K562 (cell line): Measurements from ENCODE around the gene AMBP. TPM values are rescaled to one million over a fixed set of nuclear protein-coding genes. Genes with fewer than 3 reads are reported as not detected.

Experiments
- RERE ChIP-seq: sonication (generic); formaldehyde crosslinking; IDR thresholded peaks from 2 replicates; pipeline ENCODE4 v1.8.0; 2023; ENCODE audit warnings: missing genetic modification reagents, mild to moderate bottlenecking, borderline replicate concordance
- RFX5 ChIP-seq: IDR thresholded peaks from 2 replicates; pipeline ENCODE4 v1.6.1; 2011; ENCODE audit warnings: low read depth, mild to moderate bottlenecking, improper control_type of control experiment, low read length
- RFX7 ChIP-seq: fragments of 250-450 bp; sonication (Bioruptor Pico); IDR thresholded peaks from 2 replicates; pipeline ENCODE4 v1.5.1; 2021; ENCODE audit warnings: mild to moderate bottlenecking
- SMC3 ChIP-seq: conservative IDR thresholded peaks from 2 replicates; pipeline ENCODE4 v1.6.1; 2011; ENCODE audit warnings: low read depth, low read length, improper control_type of control experiment; ENCODE audit not compliant: insufficient read depth
- SP2 ChIP-seq: IDR thresholded peaks from 2 replicates; pipeline ENCODE4 v1.6.1; 2011; ENCODE audit warnings: mild to moderate bottlenecking, low read depth, low read length, moderate library complexity; ENCODE audit not compliant: poor library complexity, severe bottlenecking; ENCODE audit errors: extremely low read depth
- TFAM ChIP-seq: fragments of 250-450 bp; sonication (Bioruptor Pico); conservative IDR thresholded peaks from 2 replicates; pipeline ENCODE4 v1.5.0; 2021; ENCODE audit warnings: mild to moderate bottlenecking, moderate library complexity
- ZKSCAN1 ChIP-seq: fragments of 150-350 bp; IDR thresholded peaks from 2 replicates; pipeline ENCODE4 v1.6.1; 2016; ENCODE audit warnings: low read depth, low read length
- ZNF217 ChIP-seq: sonication (generic); formaldehyde crosslinking; IDR thresholded peaks from 2 replicates; pipeline ENCODE4 v1.8.0; 2022; ENCODE audit warnings: mild to moderate bottlenecking, missing genetic modification reagents
- polyA plus RNA-seq, 8 experiments: library from polyadenylated mRNA; depleted of rRNA in 4 of 8; stranded (reverse) in 5 of 8; unstranded in 3 of 8; fragments of >200 nt; fragmentation: Nextera tagmentation in 2 of 8; fragmentation: Illumina TruSeq in 1 of 8; extraction: Ambion mirVana in 2 of 8; extraction: Trizol in 1 of 8; gene quantifications; 2 replicates each; pipeline versions ENCODE4 v1.2.1 to v1.2.3, GENCODE V29; 2011 to 2014; ENCODE audit warnings: inconsistent platforms in 1 of 8, missing spikeins in 1 of 8
- total RNA-seq, 7 experiments: library from RNA; depleted of rRNA in 6 of 7; stranded (reverse); fragments of >200 nt in 6 of 7; fragmentation: Illumina TruSeq in 2 of 7; extraction: Trizol in 2 of 7; gene quantifications; 2 replicates each; pipeline versions ENCODE4 v1.2.1 to v1.2.3, GENCODE V29; 2011 to 2021; ENCODE audit warnings: low replicate concordance in 1 of 7
- TF ChIP-seq, protein P1 (sequence below): sonication (generic); formaldehyde crosslinking; IDR thresholded peaks from 2 replicates; pipeline ENCODE4 v1.8.1; 2023; ENCODE audit warnings: mild to moderate bottlenecking, missing genetic modification reagents

AMBP gene
- total and polyA plus RNA-seq, 9 of the 15 experiments (the other 6 are each of a cell fraction or from before 2014, with no cell fraction given) = 1.3 TPM; not detected in 8

GRCh38 chr9:114085387-114085789 lies 7.3 kb upstream of the AMBP start (continued):
- TF ChIP-seq RERE (CRISPR knock-in tag) (no peak), RFX5 (no peak), RFX7 (CRISPR knock-in tag) (no peak), ZKSCAN1 (no peak), SMC3 (no peak), SP2 (no peak), TFAM (CRISPR knock-in tag) (no peak), ZNF217 (CRISPR knock-in tag) (no peak)
- TF ChIP-seq, protein P1, sequence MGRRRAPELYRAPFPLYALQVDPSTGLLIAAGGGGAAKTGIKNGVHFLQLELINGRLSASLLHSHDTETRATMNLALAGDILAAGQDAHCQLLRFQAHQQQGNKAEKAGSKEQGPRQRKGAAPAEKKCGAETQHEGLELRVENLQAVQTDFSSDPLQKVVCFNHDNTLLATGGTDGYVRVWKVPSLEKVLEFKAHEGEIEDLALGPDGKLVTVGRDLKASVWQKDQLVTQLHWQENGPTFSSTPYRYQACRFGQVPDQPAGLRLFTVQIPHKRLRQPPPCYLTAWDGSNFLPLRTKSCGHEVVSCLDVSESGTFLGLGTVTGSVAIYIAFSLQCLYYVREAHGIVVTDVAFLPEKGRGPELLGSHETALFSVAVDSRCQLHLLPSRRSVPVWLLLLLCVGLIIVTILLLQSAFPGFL (CRISPR knock-in tag) = no peak
